OCI-LY3 (cell line): ENCODE measurements around the gene BPGM.

Source experiments
- CTCF ChIP-seq: fragments of 200-600, 300-600 bp; sonication (generic); IDR thresholded peaks from 2 replicates; pipeline ENCODE4 v1.5.1; 2014; ENCODE audit warnings: antibody characterized with exemption, low read length, low read depth
- EZH2phosphoT487 ChIP-seq: fragments of 200-600 bp; shearing (Covaris generic); IDR thresholded peaks from 2 replicates; pipeline ENCODE4 v1.6.1; 2018; ENCODE audit warnings: antibody characterized with exemption, mixed run types, low read depth

- TF ChIP-seq CTCF (no peak), EZH2phosphoT487 (no peak)
Measured at GRCh38 chr7:134704827-134705226, 58.2 kb downstream of the BPGM start.
